Effector memory CD4-positive, alpha-beta T cell (primary cell): ENCODE data around the gene GPR27.

ENCODE experiments used
- DNase-seq, 3 donors: peaks; one replicate each; pipeline ENCODE4 v3.0.0-alpha.2; 2020
- H3K27ac ChIP-seq: 2 replicates; pipeline ENCODE4 v1.7.0; 2013; ENCODE audit warnings: mild to moderate bottlenecking, low read length, moderate library complexity; ENCODE audit not compliant: insufficient read depth, poor library complexity, severe bottlenecking
- H3K27me3 ChIP-seq: replicated peaks from 2 replicates; pipeline ENCODE4 v1.7.0; 2013; ENCODE audit warnings: mild to moderate bottlenecking, low read length; ENCODE audit not compliant: insufficient read depth, control insufficient read depth, poor library complexity, severe bottlenecking
- H3K36me3 ChIP-seq: 2 replicates; pipeline ENCODE4 v1.7.0; 2013; ENCODE audit warnings: mild to moderate bottlenecking, low read length, moderate library complexity; ENCODE audit not compliant: control insufficient read depth, insufficient read depth
- H3K4me1 ChIP-seq: 2 replicates; pipeline ENCODE4 v1.7.0; 2013; ENCODE audit warnings: low read length, mild to moderate bottlenecking; ENCODE audit not compliant: control insufficient read depth, insufficient read depth, poor library complexity, severe bottlenecking
- H3K4me3 ChIP-seq: 2 replicates; pipeline ENCODE4 v1.7.0; 2013; ENCODE audit warnings: low read length, low read depth, mild to moderate bottlenecking; ENCODE audit not compliant: insufficient read depth, poor library complexity, severe bottlenecking
- H3K9me3 ChIP-seq: 2 replicates; pipeline ENCODE4 v1.7.0; 2013; ENCODE audit warnings: mild to moderate bottlenecking, low read length, moderate library complexity; ENCODE audit not compliant: control insufficient read depth
- total RNA-seq, 3 donors: gene quantifications; one replicate each; lab custom pipeline; 2026; lab: John Stamatoyannopoulos, UW

The GPR27 gene, protein sequence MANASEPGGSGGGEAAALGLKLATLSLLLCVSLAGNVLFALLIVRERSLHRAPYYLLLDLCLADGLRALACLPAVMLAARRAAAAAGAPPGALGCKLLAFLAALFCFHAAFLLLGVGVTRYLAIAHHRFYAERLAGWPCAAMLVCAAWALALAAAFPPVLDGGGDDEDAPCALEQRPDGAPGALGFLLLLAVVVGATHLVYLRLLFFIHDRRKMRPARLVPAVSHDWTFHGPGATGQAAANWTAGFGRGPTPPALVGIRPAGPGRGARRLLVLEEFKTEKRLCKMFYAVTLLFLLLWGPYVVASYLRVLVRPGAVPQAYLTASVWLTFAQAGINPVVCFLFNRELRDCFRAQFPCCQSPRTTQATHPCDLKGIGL
- 0 to 1.2 (median 0.35) reads per million in 3 donors for total RNA-seq

DNA sequence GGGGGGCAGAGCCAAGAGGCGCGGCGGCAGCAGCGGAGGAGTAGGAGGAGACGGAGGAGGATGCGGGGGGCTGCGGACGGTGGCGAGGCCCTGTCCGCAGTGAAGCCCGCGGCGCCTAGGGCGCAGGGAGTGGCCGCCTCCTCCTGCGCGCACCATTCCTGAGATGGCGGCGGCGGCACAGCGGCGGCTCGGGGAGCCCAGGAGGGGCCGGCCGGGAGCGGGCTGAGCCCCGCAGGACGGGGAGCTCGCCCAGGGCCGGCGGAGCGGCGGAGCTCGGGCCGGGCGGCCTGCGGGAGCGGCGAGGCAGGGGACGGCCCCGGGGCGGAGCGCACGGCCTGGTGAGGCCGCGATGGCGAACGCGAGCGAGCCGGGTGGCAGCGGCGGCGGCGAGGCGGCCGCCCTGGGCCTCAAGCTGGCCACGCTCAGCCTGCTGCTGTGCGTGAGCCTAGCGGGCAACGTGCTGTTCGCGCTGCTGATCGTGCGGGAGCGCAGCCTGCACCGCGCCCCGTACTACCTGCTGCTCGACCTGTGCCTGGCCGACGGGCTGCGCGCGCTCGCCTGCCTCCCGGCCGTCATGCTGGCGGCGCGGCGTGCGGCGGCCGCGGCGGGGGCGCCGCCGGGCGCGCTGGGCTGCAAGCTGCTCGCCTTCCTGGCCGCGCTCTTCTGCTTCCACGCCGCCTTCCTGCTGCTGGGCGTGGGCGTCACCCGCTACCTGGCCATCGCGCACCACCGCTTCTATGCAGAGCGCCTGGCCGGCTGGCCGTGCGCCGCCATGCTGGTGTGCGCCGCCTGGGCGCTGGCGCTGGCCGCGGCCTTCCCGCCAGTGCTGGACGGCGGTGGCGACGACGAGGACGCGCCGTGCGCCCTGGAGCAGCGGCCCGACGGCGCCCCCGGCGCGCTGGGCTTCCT lies at the start of gene GPR27:
Gene GPR27 (plus strand): TSS at position 155 of the 909 bp plus-strand sequence. CDS start 195 bp downstream, at position 350.
- no peak within 1 kb of the TSS for H3K27ac ChIP-seq
- DNase-seq, result no peak
- H3K36me3 ChIP-seq, result no peaks in the 10 kb centered on the region
- peak within 1 kb of the TSS; percentile 49 for H3K4me3 ChIP-seq
- peaks cover 5% of the 10 kb centered on the region for H3K4me1 ChIP-seq
- H3K9me3 ChIP-seq, result no peaks in the 10 kb centered on the region
- H3K27me3 ChIP-seq, result peaks cover 4% of the 10 kb centered on the region

DNA sequence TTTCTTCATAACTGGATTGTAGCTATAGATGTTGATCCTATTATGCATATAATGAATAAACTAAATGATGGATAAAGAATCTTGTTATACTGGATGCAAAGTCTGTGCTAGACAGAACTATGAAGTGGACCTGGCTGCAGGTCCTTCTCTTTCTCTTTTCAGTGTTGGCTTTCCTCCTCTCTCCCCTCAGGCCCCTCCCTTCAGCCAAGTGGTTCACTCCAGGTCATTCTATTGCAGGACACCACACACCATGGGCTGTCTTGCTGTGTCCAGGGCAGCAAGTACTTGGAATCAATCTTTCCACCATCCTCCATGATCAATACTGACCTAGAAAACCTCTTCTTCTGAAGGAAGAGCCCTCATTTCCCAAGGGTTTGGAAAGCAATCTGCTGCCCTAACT lies 48.7 kb upstream of the GPR27 start:
- Histone ChIP-seq H3K9me3 (no peaks in the 10 kb centered on the region), H3K27me3 (no peaks in the 10 kb centered on the region), H3K4me1 (peaks cover 28% of the 10 kb centered on the region), H3K36me3 (peaks cover 20% of the 10 kb centered on the region), H3K4me3 (no peak overlapping the region), H3K27ac (no peak overlapping the region)
- DNase-seq, result no peak

DNA sequence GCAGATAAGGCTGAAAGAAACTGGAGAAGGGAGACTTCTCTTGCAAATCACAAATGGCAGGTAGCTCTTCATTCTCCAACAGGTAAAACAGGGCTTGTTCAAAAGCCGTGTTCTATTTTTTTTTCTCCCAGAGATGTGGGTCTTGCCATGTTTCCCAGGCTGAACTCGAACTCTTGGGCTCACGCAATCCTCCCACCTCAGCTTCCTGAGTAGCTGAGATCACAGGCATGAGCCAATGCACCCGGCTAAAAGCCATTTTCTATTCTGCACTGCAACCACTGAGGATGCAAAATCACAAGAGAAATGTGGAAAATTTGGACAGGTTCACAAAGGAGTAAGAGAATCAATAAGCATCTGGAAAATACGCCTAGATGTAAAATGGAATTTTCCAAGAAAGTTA lies 48.0 kb upstream of the GPR27 start:
- Histone ChIP-seq H3K9me3 (no peaks in the 10 kb centered on the region), H3K4me3 (no peak overlapping the region), H3K4me1 (peaks cover 35% of the 10 kb centered on the region), H3K27ac (no peak overlapping the region), H3K36me3 (peaks cover 20% of the 10 kb centered on the region), H3K27me3 (no peaks in the 10 kb centered on the region)
- no peak for DNase-seq

DNA sequence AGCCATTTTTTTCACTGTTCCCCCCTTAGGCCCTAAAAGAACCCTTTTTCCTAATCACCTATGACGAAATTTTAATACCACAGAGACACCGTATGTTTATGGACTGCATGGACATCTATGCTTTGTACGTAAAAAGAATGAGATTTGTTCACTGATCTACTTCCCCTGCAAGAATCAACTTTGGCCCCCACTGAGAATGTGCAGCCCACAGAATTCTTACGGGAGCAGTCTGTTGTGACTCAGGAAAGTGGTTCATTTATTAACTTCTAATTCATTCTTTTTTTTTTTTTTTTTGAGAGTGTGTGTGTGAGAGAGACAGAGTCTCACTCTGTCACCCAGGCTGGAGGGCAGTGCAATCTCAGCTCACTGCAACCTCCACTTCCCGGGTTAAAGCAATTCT lies 46.1 kb upstream of the GPR27 start:
- Histone ChIP-seq H3K27ac (no peak overlapping the region), H3K4me3 (no peak overlapping the region), H3K36me3 (peaks cover 20% of the 10 kb centered on the region), H3K9me3 (no peaks in the 10 kb centered on the region), H3K4me1 (peaks cover 28% of the 10 kb centered on the region), H3K27me3 (no peaks in the 10 kb centered on the region)
- DNase-seq, result no peak

DNA sequence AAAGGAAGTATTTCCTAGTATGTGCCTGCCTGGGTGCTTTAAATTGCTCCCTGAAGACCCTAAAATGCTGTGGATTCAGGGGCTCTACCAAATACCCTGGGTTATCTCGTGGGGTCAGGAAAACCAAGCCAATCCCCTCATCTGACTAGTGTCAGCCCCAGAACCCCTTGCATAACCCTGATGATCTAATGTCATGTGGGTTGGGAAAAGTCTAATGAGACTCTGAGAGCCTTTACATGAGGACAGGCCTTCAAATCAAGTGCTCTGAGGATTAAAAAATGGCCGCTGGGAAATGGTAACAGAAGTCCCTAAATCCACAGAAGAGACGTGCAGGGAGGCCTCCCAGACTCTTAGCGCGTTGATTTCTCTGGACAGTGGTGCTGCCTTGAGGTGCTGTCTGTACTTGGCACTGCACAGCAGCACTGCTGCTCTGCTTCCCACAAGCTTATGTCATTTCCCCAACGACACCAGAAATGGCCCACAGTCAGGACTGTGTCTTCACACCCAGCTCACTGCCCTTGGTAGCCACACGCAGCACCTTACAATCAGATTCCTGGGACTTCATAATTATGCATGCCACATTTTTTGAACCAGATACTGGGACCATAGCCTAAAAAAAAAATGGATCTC lies 45.1 kb upstream of the GPR27 start:
- Histone ChIP-seq H3K27ac (no peak overlapping the region), H3K27me3 (no peaks in the 10 kb centered on the region), H3K4me1 (peaks cover 30% of the 10 kb centered on the region), H3K9me3 (no peaks in the 10 kb centered on the region), H3K36me3 (peaks cover 20% of the 10 kb centered on the region), H3K4me3 (no peak overlapping the region)
- no peak for DNase-seq

DNA sequence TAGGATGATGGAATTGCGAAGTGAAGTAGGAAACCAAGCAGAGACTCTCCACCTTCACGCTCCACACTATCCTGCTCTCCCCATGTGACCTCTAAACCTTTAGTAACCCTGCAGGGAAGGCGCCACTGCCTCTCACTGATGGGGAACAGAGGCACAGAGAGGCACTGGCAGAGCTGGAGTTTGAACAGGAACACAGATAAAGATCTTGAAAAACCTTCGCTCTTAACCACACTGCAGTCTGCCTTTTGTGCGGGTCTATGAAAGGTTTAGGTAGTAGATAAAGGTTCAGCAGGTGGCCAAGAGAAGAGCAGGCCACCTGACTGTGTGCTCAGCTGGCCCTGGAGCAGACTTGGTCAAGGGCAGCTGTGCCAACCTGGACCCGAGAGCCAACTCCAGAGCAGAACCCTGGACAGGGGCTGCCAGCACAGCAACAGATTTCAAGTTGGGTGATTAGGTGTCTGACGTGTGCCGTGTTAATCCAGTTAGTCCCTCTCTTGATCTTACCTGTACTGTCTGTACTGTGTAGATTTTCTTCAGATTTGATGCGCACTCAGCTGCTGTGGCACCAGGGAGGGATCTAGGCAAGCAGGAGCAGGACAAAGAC lies 43.6 kb upstream of the GPR27 start:
- Histone ChIP-seq H3K27ac (no peak overlapping the region), H3K27me3 (no peaks in the 10 kb centered on the region), H3K36me3 (peaks cover 20% of the 10 kb centered on the region), H3K4me3 (no peak overlapping the region), H3K4me1 (peaks cover 27% of the 10 kb centered on the region), H3K9me3 (no peaks in the 10 kb centered on the region)
- no peak for DNase-seq

DNA sequence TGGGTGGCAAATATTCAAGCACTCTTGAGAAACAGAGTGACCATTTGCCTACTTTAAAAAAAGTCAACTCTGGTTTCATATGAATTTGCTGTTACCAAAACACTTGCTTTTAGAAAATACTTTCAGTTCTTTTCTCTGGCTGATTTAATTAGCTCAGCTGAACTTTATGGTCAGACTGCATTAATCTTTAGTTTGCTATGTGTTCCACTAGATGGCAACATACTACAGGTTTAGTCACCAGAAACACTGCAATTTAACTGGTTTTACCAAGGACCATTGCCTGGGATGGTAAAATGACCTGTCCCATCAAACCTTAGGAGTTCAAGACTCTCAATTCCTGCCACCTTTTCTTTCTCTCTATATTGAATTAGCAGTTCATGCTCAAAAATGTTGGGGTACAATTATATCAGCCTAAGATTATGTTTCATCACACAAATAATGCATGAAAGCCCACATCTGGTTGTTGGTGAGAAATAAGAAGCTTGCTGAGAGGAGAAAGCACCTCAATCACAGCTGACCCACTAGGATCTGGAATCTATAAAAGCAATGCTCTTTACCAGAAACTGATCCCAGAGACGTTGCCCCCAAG lies 42.7 kb upstream of the GPR27 start:
- Histone ChIP-seq H3K27me3 (no peaks in the 10 kb centered on the region), H3K4me3 (no peak overlapping the region), H3K36me3 (peaks cover 20% of the 10 kb centered on the region), H3K4me1 (peaks cover 27% of the 10 kb centered on the region), H3K27ac (no peak overlapping the region), H3K9me3 (no peaks in the 10 kb centered on the region)
- DNase-seq, result no peak

DNA sequence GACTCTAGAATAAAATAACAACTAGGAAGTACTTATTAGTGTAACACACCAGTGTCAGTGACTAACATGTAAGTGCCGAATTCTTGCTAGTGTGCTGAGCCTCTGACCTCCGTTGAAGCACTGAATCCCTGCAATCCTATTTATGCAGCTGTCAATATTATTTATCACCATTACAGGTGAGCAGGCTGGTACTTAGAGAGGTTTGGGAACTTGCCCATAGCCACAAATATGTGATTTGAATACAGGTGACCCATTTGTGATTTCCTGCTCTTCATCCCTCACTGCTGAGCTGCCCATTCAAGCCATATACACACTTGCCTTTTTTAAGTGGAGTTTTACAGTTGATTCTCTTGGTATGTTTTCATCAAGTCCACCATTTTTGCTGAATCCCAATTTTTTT lies 40.6 kb upstream of the GPR27 start:
- Histone ChIP-seq H3K36me3 (peaks cover 17% of the 10 kb centered on the region), H3K4me3 (no peak overlapping the region), H3K4me1 (peaks cover 38% of the 10 kb centered on the region), H3K27me3 (no peaks in the 10 kb centered on the region), H3K9me3 (no peaks in the 10 kb centered on the region), H3K27ac (no peak overlapping the region)
- no peak for DNase-seq

DNA sequence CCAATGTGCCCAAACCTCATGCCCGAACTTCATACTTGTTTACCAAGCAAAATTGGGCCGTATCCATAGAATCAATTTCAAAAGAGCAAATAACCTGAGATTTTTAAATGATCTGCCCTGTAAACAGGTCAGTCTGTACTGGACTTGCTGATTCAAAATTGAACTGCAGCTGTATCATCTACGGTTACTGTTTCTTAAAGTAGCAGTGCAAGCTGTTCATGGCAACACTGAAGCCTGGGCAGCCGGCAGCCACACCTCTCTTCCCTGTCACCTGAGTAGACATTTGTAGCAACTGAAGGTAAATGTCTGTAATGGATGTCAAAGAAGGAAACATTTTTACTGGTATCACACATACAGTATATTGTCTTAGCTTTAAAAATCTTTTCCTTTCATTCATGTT lies 39.1 kb upstream of the GPR27 start:
- peaks cover 51% of the 10 kb centered on the region for H3K4me1 ChIP-seq
- no peaks in the 10 kb centered on the region for H3K9me3 ChIP-seq
- no peak overlapping the region for H3K27ac ChIP-seq
- H3K36me3 ChIP-seq, result peaks cover 2% of the 10 kb centered on the region
- DNase-seq, result no peak
- H3K4me3 ChIP-seq, result no peak overlapping the region
- no peaks in the 10 kb centered on the region for H3K27me3 ChIP-seq
